Neuron (in vitro differentiated cells): ENCODE data around the gene TMPRSS6.

Experiments used
- H2AFZ ChIP-seq: one replicate; pipeline ENCODE4 v1.6.1; 2013; ENCODE audit warnings: low read depth, mild to moderate bottlenecking, inconsistent platforms, low read length, moderate library complexity
- H3K27me3 ChIP-seq: one replicate; pipeline ENCODE4 v1.6.1; 2013; ENCODE audit warnings: low read length; ENCODE audit not compliant: insufficient read depth
- H3K36me3 ChIP-seq: one replicate; pipeline ENCODE4 v1.6.1; 2013; ENCODE audit warnings: low read length; ENCODE audit not compliant: insufficient read depth
- H3K4me1 ChIP-seq: one replicate; pipeline ENCODE4 v1.6.1; 2013; ENCODE audit warnings: low read length; ENCODE audit not compliant: insufficient read depth
- H3K4me3 ChIP-seq: 2 replicates; pipeline ENCODE4 v1.5.1; 2013; ENCODE audit warnings: mild to moderate bottlenecking, low read length, moderate library complexity
- H3K9me3 ChIP-seq: one replicate; pipeline ENCODE4 v1.6.1; 2013; ENCODE audit warnings: low read length

TMPRSS6 gene

GRCh38 chr22:37135023-37135422 lies 25.5 kb upstream of the TMPRSS6 start:
- Histone ChIP-seq H3K4me3 (no peak overlapping the region), H3K27me3 (no peaks in the 10 kb centered on the region), H3K9me3 (no peaks in the 10 kb centered on the region), H3K4me1 (no peaks in the 10 kb centered on the region), H3K36me3 (no peaks in the 10 kb centered on the region), H2AFZ (no peak overlapping the region)

DNA sequence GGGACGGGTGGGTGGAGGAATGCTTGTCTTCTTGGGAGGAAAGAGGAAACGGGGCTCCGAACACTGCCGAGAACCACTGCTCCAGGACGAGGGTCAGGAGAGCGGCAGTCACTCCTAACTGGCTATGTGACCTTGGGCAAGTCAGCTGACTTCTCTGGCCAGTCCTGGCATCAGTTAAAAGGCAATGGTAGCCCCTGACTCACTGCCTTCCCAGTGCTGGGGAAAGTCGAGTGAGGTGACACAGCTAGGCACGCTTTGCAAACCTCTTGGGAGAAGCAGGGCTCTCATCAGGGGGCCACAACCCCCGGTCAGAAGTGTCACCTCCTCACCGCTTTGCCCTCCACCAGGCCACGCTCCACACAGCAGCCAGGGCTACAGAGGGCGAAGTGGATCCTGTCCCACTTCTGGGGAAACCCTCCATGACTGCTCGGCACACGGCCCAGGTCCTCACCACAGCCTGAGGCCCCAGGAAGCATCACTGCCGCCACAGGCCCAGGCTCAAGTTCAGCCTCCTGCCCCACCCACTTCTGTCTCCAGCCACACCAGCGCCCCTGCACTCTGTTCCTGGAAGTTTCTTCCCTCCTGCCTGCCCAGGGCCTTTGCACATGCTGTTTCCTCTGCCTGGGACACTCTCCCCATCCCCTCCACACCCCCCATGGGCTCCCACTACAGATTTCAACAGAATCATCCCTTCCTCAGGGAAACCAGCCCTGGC lies 23.9 kb upstream of the TMPRSS6 start:
- Histone ChIP-seq H3K4me3 (no peak overlapping the region), H3K4me1 (no peaks in the 10 kb centered on the region), H3K36me3 (no peaks in the 10 kb centered on the region), H3K27me3 (no peaks in the 10 kb centered on the region), H2AFZ (no peak overlapping the region), H3K9me3 (no peaks in the 10 kb centered on the region)

GRCh38 chr22:37132773-37133172 lies 23.3 kb upstream of the TMPRSS6 start:
- no peak overlapping the region for H2AFZ ChIP-seq
- no peaks in the 10 kb centered on the region for H3K27me3 ChIP-seq
- H3K4me1 ChIP-seq, result no peaks in the 10 kb centered on the region
- H3K4me3 ChIP-seq, result no peak overlapping the region
- no peaks in the 10 kb centered on the region for H3K36me3 ChIP-seq
- H3K9me3 ChIP-seq, result no peaks in the 10 kb centered on the region

- Histone ChIP-seq H3K27me3 (no peaks in the 10 kb centered on the region), H3K4me1 (no peaks in the 10 kb centered on the region), H3K9me3 (no peaks in the 10 kb centered on the region), H3K4me3 (no peak overlapping the region), H3K36me3 (no peaks in the 10 kb centered on the region), H2AFZ (no peak overlapping the region)
Measured at GRCh38 chr22:37129866-37130441, 20.4 kb upstream of the TMPRSS6 start.

- Histone ChIP-seq H3K27me3 (no peaks in the 10 kb centered on the region), H3K4me3 (no peak overlapping the region), H3K9me3 (no peaks in the 10 kb centered on the region), H2AFZ (no peak overlapping the region), H3K4me1 (no peaks in the 10 kb centered on the region), H3K36me3 (no peaks in the 10 kb centered on the region)
Measured at GRCh38 chr22:37128555-37129281, 19.2 kb upstream of the TMPRSS6 start.

- Histone ChIP-seq H3K9me3 (no peaks in the 10 kb centered on the region), H3K4me3 (no peak overlapping the region), H3K4me1 (no peaks in the 10 kb centered on the region), H3K36me3 (no peaks in the 10 kb centered on the region), H3K27me3 (no peaks in the 10 kb centered on the region), H2AFZ (no peak overlapping the region)
Measured at GRCh38 chr22:37127350-37127878, 17.9 kb upstream of the TMPRSS6 start.

DNA sequence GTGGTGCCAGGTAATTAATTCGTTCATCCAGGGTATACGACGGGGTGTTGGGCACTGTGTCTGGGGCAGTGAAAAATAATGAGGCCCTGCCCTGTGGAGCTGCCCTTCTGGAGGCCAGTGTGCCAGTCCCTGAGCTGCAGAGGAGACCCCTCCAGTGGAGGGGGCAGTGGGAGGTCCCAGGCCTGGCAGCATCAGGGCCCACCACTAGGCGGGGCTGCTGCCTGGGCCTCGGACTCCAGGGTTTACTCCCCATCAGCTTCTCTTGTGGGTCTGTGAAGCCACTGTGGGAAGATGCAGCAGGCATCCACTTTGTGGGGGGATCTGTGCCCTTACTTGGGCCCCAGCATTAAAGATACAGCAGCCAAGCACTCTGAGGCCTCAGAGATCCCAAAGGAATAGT lies 17.4 kb upstream of the TMPRSS6 start:
- H3K4me3 ChIP-seq, result no peak overlapping the region
- H2AFZ ChIP-seq, result no peak overlapping the region
- H3K4me1 ChIP-seq, result no peaks in the 10 kb centered on the region
- no peaks in the 10 kb centered on the region for H3K27me3 ChIP-seq
- H3K36me3 ChIP-seq, result no peaks in the 10 kb centered on the region
- H3K9me3 ChIP-seq, result no peaks in the 10 kb centered on the region

GRCh38 chr22:37126383-37126782 lies 16.9 kb upstream of the TMPRSS6 start:
- Histone ChIP-seq H3K36me3 (no peaks in the 10 kb centered on the region), H3K27me3 (no peaks in the 10 kb centered on the region), H3K9me3 (no peaks in the 10 kb centered on the region), H2AFZ (no peak overlapping the region), H3K4me3 (no peak overlapping the region), H3K4me1 (no peaks in the 10 kb centered on the region)

GRCh38 chr22:37123649-37124048 lies 14.1 kb upstream of the TMPRSS6 start:
- Histone ChIP-seq H3K9me3 (no peaks in the 10 kb centered on the region), H3K4me1 (no peaks in the 10 kb centered on the region), H3K36me3 (no peaks in the 10 kb centered on the region), H3K27me3 (no peaks in the 10 kb centered on the region), H2AFZ (no peak overlapping the region), H3K4me3 (no peak overlapping the region)

DNA sequence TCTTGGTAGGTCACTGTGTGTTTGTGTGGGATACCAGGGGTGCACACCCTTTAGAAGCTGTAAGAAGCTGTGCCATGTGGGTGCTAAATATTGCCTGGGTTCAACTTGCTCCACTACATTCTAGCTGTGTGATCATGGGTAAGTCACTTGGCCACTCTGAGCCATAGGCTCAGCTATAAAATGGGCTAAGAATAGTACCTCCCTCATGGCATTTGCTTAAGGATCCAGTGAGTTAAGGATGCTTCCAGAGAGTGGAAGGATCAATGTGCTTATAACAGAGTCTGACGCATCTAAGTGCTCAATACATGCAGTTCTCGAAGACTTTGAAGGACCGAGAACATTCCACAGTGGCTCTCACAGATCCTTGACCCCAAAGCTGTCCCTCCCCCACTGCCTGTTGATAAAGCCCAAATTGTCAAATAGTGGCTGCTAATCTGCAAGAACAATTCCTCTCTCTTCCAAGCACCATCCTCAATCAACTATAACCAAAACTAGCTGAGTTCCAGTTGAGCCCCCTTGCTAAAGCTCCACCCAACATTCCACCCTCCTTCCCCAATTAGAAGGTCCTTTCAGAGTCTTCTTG lies 13.2 kb upstream of the TMPRSS6 start:
- H3K27me3 ChIP-seq, result no peaks in the 10 kb centered on the region
- H3K36me3 ChIP-seq, result no peaks in the 10 kb centered on the region
- H3K4me3 ChIP-seq, result no peak overlapping the region
- no peaks in the 10 kb centered on the region for H3K9me3 ChIP-seq
- no peaks in the 10 kb centered on the region for H3K4me1 ChIP-seq
- no peak overlapping the region for H2AFZ ChIP-seq

GRCh38 chr22:37121887-37122591 lies 12.5 kb upstream of the TMPRSS6 start:
- H3K4me3 ChIP-seq, result no peak overlapping the region
- no peaks in the 10 kb centered on the region for H3K9me3 ChIP-seq
- no peaks in the 10 kb centered on the region for H3K4me1 ChIP-seq

DNA sequence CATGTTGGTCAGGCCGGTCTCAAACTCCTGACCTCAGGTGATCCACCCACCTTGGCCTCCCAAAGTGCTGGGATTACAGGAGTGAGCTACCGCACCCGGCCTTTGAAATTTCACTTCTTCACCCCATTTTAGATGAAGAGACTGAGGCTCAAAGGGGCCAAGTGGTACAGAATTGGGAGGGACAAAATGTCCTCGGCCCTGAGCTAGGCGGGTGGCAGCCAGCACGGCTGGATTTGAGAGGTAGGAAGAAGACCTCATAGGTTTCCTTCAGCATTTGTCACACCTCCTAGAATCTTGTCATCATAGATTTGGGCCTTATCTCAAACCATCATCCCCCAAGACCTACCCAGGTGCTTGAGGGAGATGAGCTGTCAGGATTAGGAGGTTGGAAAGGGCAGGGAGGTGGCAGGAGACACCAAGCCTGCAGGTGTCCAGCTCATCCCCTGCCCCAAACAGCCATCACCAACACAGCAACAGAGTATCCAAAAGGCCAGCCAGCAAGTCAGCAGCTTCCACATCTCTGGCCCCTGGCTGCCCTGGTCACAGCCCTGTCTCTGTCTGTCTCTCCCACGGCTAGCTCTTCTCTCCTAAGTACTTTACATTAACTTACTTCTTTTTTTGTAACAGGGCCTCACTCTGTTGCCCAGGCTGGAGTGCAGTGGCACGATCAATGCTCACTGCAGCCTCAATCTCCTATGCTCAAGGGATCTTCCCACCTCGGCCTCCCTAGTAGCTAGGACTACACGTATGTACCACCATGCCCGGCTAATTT lies 11.2 kb upstream of the TMPRSS6 start:
- H3K36me3 ChIP-seq, result no peaks in the 10 kb centered on the region
- no peaks in the 10 kb centered on the region for H3K9me3 ChIP-seq
- H2AFZ ChIP-seq, result no peak overlapping the region
- H3K4me1 ChIP-seq, result no peaks in the 10 kb centered on the region
- H3K27me3 ChIP-seq, result no peaks in the 10 kb centered on the region
- no peak overlapping the region for H3K4me3 ChIP-seq

More at GRCh38 chr22:37121887-37122591, 12.5 kb upstream of the TMPRSS6 start:
- no peak overlapping the region for H2AFZ ChIP-seq
- no peaks in the 10 kb centered on the region for H3K36me3 ChIP-seq
- H3K27me3 ChIP-seq, result no peaks in the 10 kb centered on the region
